PC-9 (cell line): ENCODE measurements around the gene PRRX2. TPM values are rescaled to one million over a fixed set of nuclear protein-coding genes. Genes with fewer than 3 reads are reported as not detected.

Experiments
- BruUV-seq: library from RNA; stranded (reverse); fragments of 400-500 nt; replicated peaks from 2 replicates; lab custom pipeline; 2021; lab: Mats Ljungman, UMichigan
- CTCF ChIA-PET: fragments of 300-600 bp; sonication (Branson Sonifier 250); formaldehyde crosslinking; loops from one replicate; lab custom pipeline; 2022; ENCODE audit warnings: antibody characterized with exemption; lab: Charles Lee
- POLR2A ChIA-PET: fragments of 300-600 bp; sonication (Branson Sonifier 250); formaldehyde crosslinking; loops from one replicate; lab custom pipeline; 2022; ENCODE audit warnings: antibody characterized with exemption; ENCODE audit not compliant: unreplicated experiment; lab: Charles Lee
- DNase-seq, 2 experiments: peaks; one replicate each; pipeline versions ENCODE4 v3.0.0 to v3.0.0-alpha.2; 2015 to 2022; ENCODE audit warnings: mixed read lengths in 1 of 2
- H2AFZ ChIP-seq: fragments of 200-600 bp; sonication (generic); 2 replicates; pipeline ENCODE4 v1.8.1; 2017; ENCODE audit warnings: antibody characterized with exemption
- H3F3A ChIP-seq: fragments of 200-600 bp; sonication (generic); 2 replicates; pipeline ENCODE4 v1.8.1; 2017; ENCODE audit warnings: antibody characterized with exemption, mild to moderate bottlenecking, low read depth; ENCODE audit not compliant: insufficient read depth
- H3K27ac ChIP-seq: fragments of 200-600 bp; sonication (generic); 2 replicates; pipeline ENCODE4 v1.6.1; 2016; ENCODE audit warnings: mixed run types
- H3K27me3 ChIP-seq: fragments of 200-600 bp; sonication (generic); 2 replicates; pipeline ENCODE4 v1.6.1; 2016; ENCODE audit warnings: low read depth, mixed run types; ENCODE audit not compliant: insufficient read depth
- H3K36me3 ChIP-seq: fragments of 200-600 bp; sonication (generic); 2 replicates; pipeline ENCODE4 v1.6.1; 2016; ENCODE audit warnings: low read depth, mixed run types
- H3K4me1 ChIP-seq: fragments of 200-600 bp; sonication (generic); replicated peaks from 2 replicates; pipeline ENCODE4 v1.6.1; 2016; ENCODE audit warnings: mixed run types; ENCODE audit not compliant: insufficient read depth
- H3K4me2 ChIP-seq: fragments of 200-600 bp; sonication (generic); 2 replicates; pipeline ENCODE4 v1.6.1; 2017; ENCODE audit warnings: mixed run types
- H3K4me3 ChIP-seq: fragments of 200-600 bp; sonication (generic); 2 replicates; pipeline ENCODE4 v1.6.1; 2016; ENCODE audit warnings: mixed run types
- H3K79me2 ChIP-seq: fragments of 200-600 bp; sonication (generic); 2 replicates; pipeline ENCODE4 v1.6.1; 2017; ENCODE audit warnings: low read depth, mixed run types
- H3K9me2 ChIP-seq: fragments of 200-600 bp; sonication (generic); 2 replicates; pipeline ENCODE4 v1.8.1; 2017; ENCODE audit warnings: mild to moderate bottlenecking; ENCODE audit not compliant: insufficient read depth
- H3K9me3 ChIP-seq: fragments of 200-600 bp; sonication (generic); 2 replicates; pipeline ENCODE4 v1.8.1; 2016; ENCODE audit warnings: low read depth; ENCODE audit not compliant: insufficient read depth
- H4K20me1 ChIP-seq: fragments of 200-600 bp; sonication (generic); 2 replicates; pipeline ENCODE4 v1.8.1; 2017; ENCODE audit not compliant: insufficient read depth
- EZH2 ChIP-seq: fragments of 200-600 bp; sonication (generic); IDR thresholded peaks from 2 replicates; pipeline ENCODE4 v1.8.0; 2017; ENCODE audit warnings: antibody characterized with exemption, low read depth
- intact Hi-C: fragments of 100-400 bp; cut with micrococcal nuclease; formaldehyde crosslinking; loops from one replicate; pipeline ENCODE4 v1.10.0; 2022; ENCODE audit not compliant: unreplicated experiment
- total RNA-seq: library from RNA; stranded (reverse); gene quantifications from 2 replicates; pipeline ENCODE4 v1.2.3, GENCODE V29; 2021
- TF ChIP-seq, protein P1 (sequence below): fragments of 200-600 bp; sonication (generic); conservative IDR thresholded peaks from 2 replicates; pipeline ENCODE4 v1.6.1; 2017; ENCODE audit warnings: mixed run types, antibody characterized with exemption, mild to moderate bottlenecking, moderate library complexity

The PRRX2 gene
- total RNA-seq, 1 experiment from 2014 or later: 0.98 TPM

DNA sequence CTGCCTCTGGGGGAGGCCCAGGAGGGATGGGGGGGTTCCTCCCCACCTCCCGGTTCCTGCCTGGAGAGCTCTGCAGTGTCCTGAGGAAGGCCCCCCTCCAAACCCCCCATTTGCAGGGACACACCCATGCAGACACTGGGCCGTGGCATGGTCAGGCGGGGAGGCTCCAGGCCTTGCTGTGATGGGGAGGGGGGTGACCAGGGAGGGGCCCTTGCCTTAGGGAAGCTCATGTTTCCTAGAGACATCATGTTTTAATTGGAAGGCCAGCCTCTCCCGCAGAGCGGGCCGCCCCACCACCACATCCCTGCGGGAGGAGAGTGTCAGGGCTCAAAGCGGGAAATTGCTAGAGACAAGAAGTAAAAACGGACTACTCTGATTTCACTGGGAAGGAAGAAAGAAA lies 12.0 kb downstream of the PRRX2 start:
- no peaks in the 10 kb centered on the region for H3K36me3 ChIP-seq
- intact Hi-C loops: no loop called here
- no peak for TF ChIP-seq EZH2
- TF ChIP-seq, protein P1, sequence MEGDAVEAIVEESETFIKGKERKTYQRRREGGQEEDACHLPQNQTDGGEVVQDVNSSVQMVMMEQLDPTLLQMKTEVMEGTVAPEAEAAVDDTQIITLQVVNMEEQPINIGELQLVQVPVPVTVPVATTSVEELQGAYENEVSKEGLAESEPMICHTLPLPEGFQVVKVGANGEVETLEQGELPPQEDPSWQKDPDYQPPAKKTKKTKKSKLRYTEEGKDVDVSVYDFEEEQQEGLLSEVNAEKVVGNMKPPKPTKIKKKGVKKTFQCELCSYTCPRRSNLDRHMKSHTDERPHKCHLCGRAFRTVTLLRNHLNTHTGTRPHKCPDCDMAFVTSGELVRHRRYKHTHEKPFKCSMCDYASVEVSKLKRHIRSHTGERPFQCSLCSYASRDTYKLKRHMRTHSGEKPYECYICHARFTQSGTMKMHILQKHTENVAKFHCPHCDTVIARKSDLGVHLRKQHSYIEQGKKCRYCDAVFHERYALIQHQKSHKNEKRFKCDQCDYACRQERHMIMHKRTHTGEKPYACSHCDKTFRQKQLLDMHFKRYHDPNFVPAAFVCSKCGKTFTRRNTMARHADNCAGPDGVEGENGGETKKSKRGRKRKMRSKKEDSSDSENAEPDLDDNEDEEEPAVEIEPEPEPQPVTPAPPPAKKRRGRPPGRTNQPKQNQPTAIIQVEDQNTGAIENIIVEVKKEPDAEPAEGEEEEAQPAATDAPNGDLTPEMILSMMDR: no peak
- H3K4me3 ChIP-seq: no peak overlapping the region
- no peaks in the 10 kb centered on the region for H3K9me2 ChIP-seq
- no peak overlapping the region for H3K4me2 ChIP-seq
- H4K20me1 ChIP-seq: no peaks in the 10 kb centered on the region
- H3K9me3 ChIP-seq: no peaks in the 10 kb centered on the region
- BruUV-seq: no TSS peak
- POLR2A ChIA-PET: no interaction called here
- no peaks in the 10 kb centered on the region for H3K4me1 ChIP-seq
- no peaks in the 10 kb centered on the region for H3F3A ChIP-seq
- H2AFZ ChIP-seq: no peak overlapping the region
- peaks cover 39% of the 10 kb centered on the region; the same call in 1 of the 2 replicates for H3K27me3 ChIP-seq
- no peak overlapping the region for H3K27ac ChIP-seq
- CTCF ChIA-PET: no interaction called here
- H3K79me2 ChIP-seq: no peaks in the 10 kb centered on the region
- no peak for DNase-seq

DNA sequence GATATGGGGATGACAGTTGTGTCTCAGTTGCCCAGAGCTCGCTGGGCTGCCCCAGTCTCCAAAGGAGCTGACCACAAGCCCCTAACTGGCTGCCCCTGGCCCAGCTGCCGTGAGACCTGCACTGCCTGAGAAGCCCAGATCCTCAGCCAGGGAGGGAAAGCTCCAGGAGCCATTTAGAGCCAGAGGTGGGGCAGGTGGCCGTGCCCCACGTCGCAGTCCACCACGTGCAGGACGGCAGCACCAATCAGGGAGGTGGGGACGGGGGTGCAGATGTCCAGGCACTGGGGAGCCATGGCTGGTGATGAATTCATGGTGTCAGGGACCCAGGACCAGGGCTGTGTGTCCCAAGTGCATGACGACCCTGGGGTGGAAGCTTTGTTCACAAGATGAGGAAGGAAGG lies 13.4 kb downstream of the PRRX2 start:
- intact Hi-C loops: no loop called here
- Histone ChIP-seq H3F3A (no peaks in the 10 kb centered on the region), H3K36me3 (no peaks in the 10 kb centered on the region), H4K20me1 (no peaks in the 10 kb centered on the region), H3K9me3 (no peaks in the 10 kb centered on the region), H3K27me3 (peaks cover 29% of the 10 kb centered on the region; the same call in 1 of the 2 replicates), H3K9me2 (no peaks in the 10 kb centered on the region), H2AFZ (no peak overlapping the region), H3K4me3 (no peak overlapping the region), H3K4me1 (no peaks in the 10 kb centered on the region), H3K79me2 (no peaks in the 10 kb centered on the region), H3K4me2 (no peak overlapping the region), H3K27ac (no peak overlapping the region)
- TF ChIP-seq EZH2: no peak
- TF ChIP-seq, protein P1: no peak
- ChIA-PET CTCF (no interaction called here), POLR2A (interaction anchor here (0.5 kb wide), 1 partner anchor 1126 kb away, joined by 4 read pairs; no protein-coding TSS in a partner anchor)
- DNase-seq: no peak
- BruUV-seq: no TSS peak

DNA sequence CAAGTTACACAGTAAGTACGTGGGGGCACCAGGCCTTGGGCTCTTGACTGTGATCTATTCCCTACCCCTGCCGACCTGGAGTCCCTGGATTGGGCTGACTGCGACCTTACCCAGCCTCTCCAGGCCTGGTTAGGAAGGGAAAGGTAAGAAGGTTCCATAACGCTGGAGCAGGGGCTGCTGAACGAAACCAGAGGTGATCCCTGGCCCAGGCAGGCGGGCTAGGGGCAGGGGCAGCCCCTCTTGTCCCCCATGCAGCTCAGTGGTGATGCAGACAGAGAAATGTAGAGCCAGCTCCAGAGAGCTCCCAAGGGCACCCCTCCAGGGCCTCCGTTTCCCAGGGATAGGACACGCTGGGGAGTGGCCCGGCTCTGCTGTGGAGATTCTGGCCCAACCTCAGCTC lies 14.1 kb downstream of the PRRX2 start:
- peaks cover 29% of the 10 kb centered on the region; the same call in 1 of the 2 replicates for H3K27me3 ChIP-seq
- H3K36me3 ChIP-seq: no peaks in the 10 kb centered on the region

More for the DNA sequence above, 14.1 kb downstream of the PRRX2 start:
- BruUV-seq: no TSS peak
- intact Hi-C loops: no loop called here
- POLR2A ChIA-PET: no interaction called here
- Histone ChIP-seq H2AFZ (no peak overlapping the region), H4K20me1 (no peaks in the 10 kb centered on the region), H3K4me1 (no peaks in the 10 kb centered on the region), H3F3A (no peaks in the 10 kb centered on the region), H3K9me3 (no peaks in the 10 kb centered on the region), H3K79me2 (no peaks in the 10 kb centered on the region), H3K4me2 (no peak overlapping the region), H3K4me3 (no peak overlapping the region), H3K27ac (no peak overlapping the region), H3K9me2 (no peaks in the 10 kb centered on the region)
- CTCF ChIA-PET: no interaction called here
- DNase-seq: no peak
- no peak for TF ChIP-seq EZH2
- TF ChIP-seq, protein P1: no peak
